Stimulated activated CD4-positive, alpha-beta T cell treated with anti-CD3 and anti-CD28 coated beads, Interleukin-15, amount 100 ng/mL, for 24 hours (primary cell): ENCODE results near the gene CSNK1E.
"Not testable (repeated sequence)": the region's sequence is repeated elsewhere in the genome, so short reads cannot be mapped to it uniquely, and the experiment has no call there.

Experiments
- DNase-seq: peaks from one replicate; pipeline ENCODE4 v3.0.0-alpha.2; 2020

The CSNK1E gene

GRCh38 chr22:38317122-38317994, at the start of gene CSNK1E:
CSNK1E (minus strand) TSS chr22:38317433; CDS start chr22:38314157, 3,276 bp downstream.
- peak; percentile 81 for DNase-seq

GRCh38 chr22:38365829-38366228, 48.6 kb upstream of the CSNK1E start:
- DNase-seq = not testable (repeated sequence)

- not testable (repeated sequence) for DNase-seq
Observed at GRCh38 chr22:38365174-38365573, 47.9 kb upstream of the CSNK1E start.

GRCh38 chr22:38360560-38360959, 43.3 kb upstream of the CSNK1E start:
- not testable (repeated sequence) for DNase-seq

- not testable (repeated sequence) for DNase-seq
Observed at GRCh38 chr22:38359817-38360216, 42.6 kb upstream of the CSNK1E start.

GRCh38 chr22:38357971-38358370, 40.7 kb upstream of the CSNK1E start:
- not testable (repeated sequence) for DNase-seq

- no peak for DNase-seq
Observed at GRCh38 chr22:38355275-38355674, 38.0 kb upstream of the CSNK1E start.

GRCh38 chr22:38353701-38354100, 36.5 kb upstream of the CSNK1E start:
- no peak for DNase-seq

GRCh38 chr22:38353142-38353629, 36.0 kb upstream of the CSNK1E start:
- DNase-seq = peak; percentile 73

- no peak for DNase-seq
Observed at GRCh38 chr22:38352436-38352835, 35.2 kb upstream of the CSNK1E start.

GRCh38 chr22:38350444-38351359, 33.5 kb upstream of the CSNK1E start:
- DNase-seq = no peak

GRCh38 chr22:38348751-38349496, 31.7 kb upstream of the CSNK1E start:
- DNase-seq = no peak

- no peak for DNase-seq
Observed at GRCh38 chr22:38347944-38348750, 30.9 kb upstream of the CSNK1E start.

- DNase-seq = no peak
Observed at GRCh38 chr22:38347181-38347943, 30.1 kb upstream of the CSNK1E start.

- no peak for DNase-seq
Observed at GRCh38 chr22:38346506-38346905, 29.3 kb upstream of the CSNK1E start.

- DNase-seq = no peak
Observed at GRCh38 chr22:38345782-38346181, 28.5 kb upstream of the CSNK1E start.

- DNase-seq = not testable (repeated sequence)
Observed at GRCh38 chr22:38339893-38340292, 22.7 kb upstream of the CSNK1E start.

- DNase-seq = no peak
Observed at GRCh38 chr22:38338772-38339379, 21.6 kb upstream of the CSNK1E start.

- no peak for DNase-seq
Observed at GRCh38 chr22:38336699-38337098, 19.5 kb upstream of the CSNK1E start.

- no peak for DNase-seq
Observed at GRCh38 chr22:38335077-38335476, 17.8 kb upstream of the CSNK1E start.
